HuH-7 (cell line): Measurements from ENCODE around the gene GTF2E1.
"Not testable (repeated sequence)": the region's sequence is repeated elsewhere in the genome, so short reads cannot be mapped to it uniquely, and the experiment has no call there.

Experiments used
- DNase-seq: peaks from one replicate; pipeline ENCODE4 v3.0.0; 2011; ENCODE audit warnings: low spot score

GTF2E1 gene

DNA sequence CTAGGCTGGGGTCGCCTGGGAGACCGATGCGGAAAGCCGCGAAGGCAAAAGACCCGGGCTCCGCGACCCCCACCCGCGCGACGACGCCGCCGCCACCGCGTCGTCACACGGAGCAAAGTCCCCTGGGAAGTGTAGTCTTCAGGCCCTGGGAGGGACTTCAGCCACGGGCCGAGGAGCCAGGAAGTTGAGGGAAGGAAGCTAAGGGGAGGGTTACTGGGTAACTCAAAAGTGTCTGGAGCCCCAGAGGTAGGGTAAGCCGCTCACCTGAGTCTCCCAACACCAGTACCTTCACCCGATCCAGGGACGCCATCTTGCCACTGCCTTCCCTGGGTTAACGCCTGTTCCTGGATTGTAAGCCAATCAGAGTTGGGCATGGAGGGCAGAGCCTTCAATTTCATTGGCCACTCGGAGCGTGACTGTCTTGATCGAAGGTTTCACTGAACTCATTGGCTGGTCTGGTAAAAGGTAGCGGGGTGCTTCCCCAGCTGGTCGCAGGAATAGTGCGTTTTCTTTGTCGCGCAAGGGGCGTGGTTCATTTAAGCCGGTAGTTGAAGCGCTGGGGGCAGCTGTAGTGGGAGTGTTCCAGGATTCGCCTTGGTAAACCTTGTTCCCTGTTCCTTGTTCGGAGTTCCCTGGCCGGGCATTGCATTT is at the start of gene GTF2E1, which contains the start of gene RABL3:
Gene GTF2E1, plus strand, starts transcription at position 547 of the 651 bp plus-strand sequence. CDS start 7,809 bp downstream, outside the sequence.
Gene RABL3, minus strand, starts transcription at position 319 of the 651 bp plus-strand sequence. Its CDS starts 9 bp downstream, at position 310.
- peak; percentile 99 for DNase-seq

- DNase-seq = peak; percentile 29
These were observed 48.9 kb upstream of the GTF2E1 start for GRCh38 chr3:120693439-120694171.

GRCh38 chr3:120699333-120699732 is 43.2 kb upstream of the GTF2E1 start:
- no peak for DNase-seq

DNA sequence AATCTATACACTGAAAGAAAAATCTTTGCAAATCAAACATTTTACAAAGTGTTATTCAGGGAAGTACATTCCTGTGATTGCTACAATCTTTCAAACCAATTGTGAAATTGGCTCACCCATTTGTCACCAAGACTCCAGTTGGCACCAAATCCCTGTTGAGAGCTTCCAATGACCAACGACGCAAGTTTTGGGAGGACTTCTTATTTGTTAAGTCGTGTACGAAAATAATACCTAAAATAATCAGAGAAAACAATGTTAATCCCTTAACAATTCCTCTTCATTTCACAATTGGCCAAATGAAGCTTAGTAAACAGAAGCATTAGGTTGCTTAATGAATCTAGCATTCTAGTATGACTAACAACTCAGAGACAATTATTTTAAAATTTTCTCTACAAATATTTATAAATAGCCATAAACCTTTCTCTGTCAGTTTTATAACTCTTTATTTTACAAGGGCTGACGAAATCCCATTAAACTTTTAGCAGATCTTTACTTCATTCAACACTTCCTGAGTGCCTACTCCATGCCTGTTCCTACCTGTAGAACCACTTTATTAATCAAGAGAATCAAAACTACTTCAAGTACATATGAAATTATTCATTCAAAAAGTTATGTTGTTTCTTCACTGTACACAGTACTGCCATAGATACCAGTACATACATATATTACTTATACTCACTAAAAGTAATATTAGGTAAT is 36.5 kb upstream of the GTF2E1 start:
- no peak for DNase-seq

- DNase-seq = no peak
These were observed 35.6 kb upstream of the GTF2E1 start for GRCh38 chr3:120706950-120707349.

GRCh38 chr3:120708408-120708807 is 34.1 kb upstream of the GTF2E1 start:
- DNase-seq = no peak

GRCh38 chr3:120710369-120710768 is 32.2 kb upstream of the GTF2E1 start:
- DNase-seq = no peak

GRCh38 chr3:120713262-120713661 is 29.3 kb upstream of the GTF2E1 start:
- no peak for DNase-seq

GRCh38 chr3:120719167-120719834 is 23.2 kb upstream of the GTF2E1 start:
- not testable (repeated sequence) for DNase-seq

DNA sequence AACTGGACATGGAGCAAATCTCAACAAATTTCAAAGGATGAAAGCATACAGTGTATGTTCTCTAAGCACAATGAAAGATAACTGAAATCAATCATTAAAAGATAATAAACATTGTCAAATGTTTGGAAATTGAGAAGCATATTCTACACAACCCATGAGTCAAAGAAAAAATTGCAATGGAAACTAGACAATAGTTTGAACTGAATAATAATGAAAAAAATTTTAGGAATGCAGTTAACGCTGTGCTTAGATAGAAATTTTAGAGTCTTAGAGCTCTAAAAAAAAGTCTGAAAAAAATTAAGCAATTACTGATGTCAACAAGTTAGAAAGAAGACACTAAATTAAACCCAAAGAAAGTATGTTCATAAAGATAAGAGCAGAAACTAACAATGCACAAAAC is 15.8 kb upstream of the GTF2E1 start:
- DNase-seq = no peak

DNA sequence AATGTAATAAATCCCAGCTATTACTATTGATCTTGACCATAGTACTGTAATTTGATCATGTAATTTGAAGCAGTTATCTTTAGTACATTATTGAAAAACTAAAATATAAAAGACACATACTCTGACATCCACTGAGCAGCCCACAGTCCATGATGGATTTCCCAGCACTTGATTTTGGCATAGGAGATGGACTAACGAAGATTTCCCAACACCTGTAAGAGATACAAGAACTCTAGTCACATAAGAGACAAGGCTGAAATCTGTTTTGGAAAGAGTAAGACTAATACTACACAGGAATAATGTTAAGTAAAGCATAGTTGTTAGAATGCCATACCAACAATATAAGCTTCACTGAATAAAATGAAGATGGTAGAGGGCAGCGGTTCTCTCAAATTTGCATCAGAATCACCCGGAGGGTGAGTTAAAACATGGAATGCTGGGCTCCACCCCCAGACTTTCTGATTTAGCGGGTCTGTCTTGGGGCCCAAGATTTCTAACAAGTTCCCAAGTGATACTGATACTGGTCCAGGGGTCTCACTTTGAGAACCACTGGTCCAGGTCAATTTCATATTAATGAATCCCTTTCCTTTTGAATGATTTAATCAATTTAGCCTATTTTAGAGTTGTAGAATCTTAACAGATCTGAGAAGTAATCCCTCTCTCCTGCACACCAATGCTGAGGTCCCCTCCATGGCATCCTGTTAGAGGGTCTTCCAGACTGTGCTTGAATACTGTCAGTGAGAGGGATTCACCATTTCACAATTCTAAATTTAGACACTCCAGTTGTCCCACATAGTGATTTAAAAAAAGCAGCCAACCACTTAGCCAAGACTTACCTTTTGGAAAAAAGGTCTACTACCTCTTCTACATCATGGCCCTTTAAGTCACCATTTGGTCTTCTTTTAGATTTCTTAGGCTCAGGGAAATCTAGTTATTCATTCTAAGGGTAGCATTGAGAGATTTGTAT is 11.7 kb upstream of the GTF2E1 start:
- DNase-seq = no peak

GRCh38 chr3:120738006-120738405 is 4.5 kb upstream of the GTF2E1 start:
- not testable (repeated sequence) for DNase-seq

GRCh38 chr3:120741320-120741719 is 1.2 kb upstream of the GTF2E1 start:
- DNase-seq = no peak

DNA sequence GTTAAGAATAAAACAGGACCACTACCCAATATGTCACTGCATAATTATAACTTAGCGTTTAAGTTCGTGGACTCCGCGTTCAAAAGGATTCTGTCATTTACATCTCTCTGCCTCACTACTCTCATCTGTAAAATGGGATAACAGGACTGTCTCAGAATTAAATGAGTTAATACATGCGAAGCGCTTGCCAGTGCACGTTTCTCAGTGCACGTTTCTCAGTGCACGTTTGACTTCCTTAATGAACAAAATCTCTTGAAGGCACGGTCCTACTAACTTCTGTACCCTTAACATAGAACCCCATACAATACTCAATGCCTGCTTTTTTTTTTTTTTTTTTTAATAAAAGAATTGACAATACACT is 727 bp upstream of the GTF2E1 start:
- no peak for DNase-seq

GRCh38 chr3:120742849-120743365 is 363 bp downstream of the GTF2E1 start:
- no peak for DNase-seq

- no peak for DNase-seq
These were observed 1.1 kb downstream of the GTF2E1 start for GRCh38 chr3:120743556-120744195.

GRCh38 chr3:120745466-120745865 is 2.9 kb downstream of the GTF2E1 start:
- DNase-seq = no peak

- DNase-seq = no peak
These were observed 7.3 kb downstream of the GTF2E1 start for GRCh38 chr3:120749843-120750242.

DNA sequence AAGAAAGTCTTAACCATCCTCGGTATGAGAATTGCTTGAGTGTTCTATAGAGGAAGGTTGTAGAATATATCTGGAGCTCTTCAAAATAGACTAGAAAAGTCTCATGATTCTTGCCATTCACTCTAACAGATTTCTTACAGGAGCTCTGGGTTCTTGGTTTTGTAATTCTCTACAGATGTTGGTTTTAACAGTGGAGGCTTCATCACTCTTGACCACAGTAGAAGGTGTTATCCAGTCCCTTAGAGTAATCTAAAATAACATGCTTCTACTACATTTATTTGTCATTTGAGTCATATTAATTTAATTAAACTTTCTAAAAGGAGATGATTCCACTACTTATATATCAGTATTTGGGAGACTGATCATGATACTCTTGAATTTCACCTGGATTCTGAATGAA is 9.7 kb downstream of the GTF2E1 start:
- DNase-seq = no peak

DNA sequence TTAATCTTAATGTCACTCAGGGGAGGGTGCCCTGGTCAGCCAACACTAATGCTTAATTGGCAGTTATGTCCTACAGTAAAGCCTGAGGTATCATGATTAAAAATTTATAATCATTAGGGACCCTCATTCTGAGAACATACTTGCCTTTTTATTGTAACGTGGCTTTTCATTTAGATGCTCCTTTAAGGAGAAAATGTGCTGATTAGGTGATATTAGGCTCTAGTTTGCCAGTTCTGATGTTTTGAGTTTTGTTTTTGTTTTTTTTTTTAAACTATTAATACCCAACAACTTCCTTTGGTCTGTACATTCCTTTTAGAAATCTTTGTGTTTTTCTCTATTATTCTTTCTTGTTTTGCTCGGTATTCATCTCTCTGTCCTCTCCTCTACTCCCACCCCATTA is 10.3 kb downstream of the GTF2E1 start:
- DNase-seq = no peak
